Ammon's horn (tissue), 1 donor: ENCODE measurements around the gene ANKLE2.
A peak's percentile ranks its signal among the peaks of the same experiment; 100 is the strongest.
"Not testable (repeated sequence)": the region's sequence is repeated elsewhere in the genome, so short reads cannot be mapped to it uniquely, and the experiment has no call there.

Experiments
- DNase-seq: peaks from one replicate; pipeline ENCODE4 v3.0.0-alpha.2; 2016; ENCODE audit warnings: low spot score

The ANKLE2 gene

DNA sequence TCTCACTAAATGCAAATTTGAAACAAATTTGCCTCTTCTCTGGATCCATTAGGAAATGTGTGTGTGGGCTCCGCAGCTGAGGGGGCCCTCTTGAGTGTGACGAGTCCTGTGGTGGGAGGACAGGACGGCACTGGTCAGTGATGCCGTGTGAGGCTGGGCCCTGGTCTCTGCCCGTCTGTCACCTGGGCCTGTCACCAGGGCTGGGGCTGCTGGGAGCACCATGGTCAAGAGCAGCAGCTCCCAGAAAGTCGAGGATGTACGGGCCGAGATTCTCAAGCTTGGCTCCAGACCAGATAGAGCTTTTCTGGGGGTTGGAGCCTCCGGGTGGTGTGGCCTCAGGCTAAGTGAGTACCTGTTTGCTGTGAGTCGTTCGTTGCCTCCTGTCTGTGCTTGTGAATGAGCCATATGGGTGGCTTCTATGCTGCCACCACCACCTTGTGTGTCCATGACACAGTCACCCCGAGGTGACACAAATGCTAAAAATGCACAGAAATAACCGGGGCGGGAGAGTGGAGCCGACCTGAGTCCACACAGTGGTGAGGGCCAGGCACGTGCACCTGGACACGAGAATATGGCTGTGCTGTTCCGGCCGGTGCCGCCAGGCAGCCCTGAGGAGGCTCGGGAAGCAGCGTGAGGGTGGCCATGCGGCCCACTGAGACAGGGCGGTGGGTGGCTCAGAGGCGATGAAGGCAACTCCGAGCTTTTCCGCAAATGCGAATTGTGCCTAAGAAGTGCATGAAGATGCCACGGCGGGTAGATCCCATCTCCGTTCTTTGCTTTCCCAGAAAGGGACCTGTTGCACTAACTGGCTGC is 42.3 kb downstream of the ANKLE2 start:
- DNase-seq = no peak

DNA sequence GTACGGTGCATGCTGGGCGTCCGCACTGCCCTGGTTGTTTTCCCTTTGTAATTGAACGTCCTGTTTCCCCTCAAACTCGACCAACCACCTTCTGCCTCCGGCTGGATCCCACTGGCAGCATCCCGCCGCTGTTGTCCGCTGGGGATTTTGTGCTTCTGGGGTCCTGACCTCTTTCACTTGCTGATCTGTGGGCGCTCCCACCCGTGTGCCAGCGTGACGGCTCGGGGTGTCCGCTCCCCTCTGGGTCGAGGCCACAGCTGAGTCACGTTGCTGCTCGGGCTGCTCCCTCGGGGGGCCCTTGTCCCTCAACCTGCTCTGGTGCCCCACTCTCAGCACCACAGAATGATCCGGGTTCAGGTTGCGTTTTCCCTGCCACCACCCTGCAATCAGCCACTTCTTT is 43.0 kb downstream of the ANKLE2 start:
- no peak for DNase-seq

GRCh38 chr12:132717531-132718387 is 43.9 kb downstream of the ANKLE2 start:
- DNase-seq = no peak

DNA sequence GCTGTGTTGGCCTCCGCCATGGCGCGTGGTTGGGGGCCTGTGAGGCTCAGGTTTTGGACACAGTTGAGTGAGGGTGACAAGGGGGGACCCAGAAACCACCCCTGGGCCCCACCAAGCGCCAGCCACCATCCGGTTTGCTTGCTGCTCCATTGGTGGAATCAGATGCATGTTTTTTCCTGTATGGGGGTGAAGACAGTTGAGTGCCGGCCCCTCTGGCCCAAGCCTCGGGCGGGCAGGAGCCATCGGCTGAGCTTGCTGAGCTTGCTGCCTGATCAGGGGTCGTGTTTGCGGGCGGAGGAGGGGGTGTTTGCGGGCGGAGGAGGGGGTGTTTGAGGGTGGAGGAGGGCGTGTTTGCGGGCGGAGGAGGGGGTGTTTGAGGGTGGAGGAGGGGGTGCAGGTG is 44.6 kb downstream of the ANKLE2 start:
- DNase-seq = no peak

DNA sequence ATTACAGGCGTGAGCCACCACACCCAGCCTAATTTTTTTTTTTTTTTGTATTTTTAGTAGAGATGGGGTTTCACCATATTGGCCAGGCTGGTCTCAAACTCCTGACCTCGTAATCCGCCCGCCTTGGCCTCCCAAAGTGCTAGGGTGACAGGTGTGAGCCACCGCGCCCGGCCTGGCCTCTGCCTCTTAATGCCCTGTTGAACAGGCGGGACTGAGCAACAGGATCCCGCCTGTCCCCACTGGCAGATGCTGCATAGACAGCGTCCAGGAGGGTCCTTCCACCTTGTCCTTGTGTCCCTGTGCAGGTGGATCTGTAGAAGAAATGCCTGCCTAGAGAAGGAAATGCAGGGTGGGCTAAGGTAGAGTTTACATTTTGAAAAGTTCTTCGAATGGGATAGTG is 45.3 kb downstream of the ANKLE2 start:
- DNase-seq = no peak

DNA sequence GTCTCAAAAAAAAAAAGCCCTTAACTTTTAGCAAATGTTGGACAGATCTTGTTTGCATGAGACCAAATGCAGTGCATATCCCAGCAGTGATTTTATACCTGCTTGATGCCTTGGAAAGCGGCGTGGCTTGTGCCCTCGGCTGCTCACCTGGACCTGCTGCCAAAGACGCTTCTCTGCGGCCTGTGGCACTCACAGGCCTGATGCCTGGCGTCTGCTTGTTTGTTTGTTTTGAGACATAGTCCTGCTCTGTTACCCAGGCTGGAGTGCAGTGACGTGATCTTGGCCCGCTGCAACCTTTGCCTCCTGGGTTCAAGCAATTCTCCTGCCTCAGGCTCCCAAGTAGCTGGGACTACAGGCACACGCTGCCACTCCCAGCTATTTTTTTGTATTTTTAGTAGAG is 45.8 kb downstream of the ANKLE2 start:
- DNase-seq = no peak

GRCh38 chr12:132713123-132713522 is 48.5 kb downstream of the ANKLE2 start:
- DNase-seq = no peak

DNA sequence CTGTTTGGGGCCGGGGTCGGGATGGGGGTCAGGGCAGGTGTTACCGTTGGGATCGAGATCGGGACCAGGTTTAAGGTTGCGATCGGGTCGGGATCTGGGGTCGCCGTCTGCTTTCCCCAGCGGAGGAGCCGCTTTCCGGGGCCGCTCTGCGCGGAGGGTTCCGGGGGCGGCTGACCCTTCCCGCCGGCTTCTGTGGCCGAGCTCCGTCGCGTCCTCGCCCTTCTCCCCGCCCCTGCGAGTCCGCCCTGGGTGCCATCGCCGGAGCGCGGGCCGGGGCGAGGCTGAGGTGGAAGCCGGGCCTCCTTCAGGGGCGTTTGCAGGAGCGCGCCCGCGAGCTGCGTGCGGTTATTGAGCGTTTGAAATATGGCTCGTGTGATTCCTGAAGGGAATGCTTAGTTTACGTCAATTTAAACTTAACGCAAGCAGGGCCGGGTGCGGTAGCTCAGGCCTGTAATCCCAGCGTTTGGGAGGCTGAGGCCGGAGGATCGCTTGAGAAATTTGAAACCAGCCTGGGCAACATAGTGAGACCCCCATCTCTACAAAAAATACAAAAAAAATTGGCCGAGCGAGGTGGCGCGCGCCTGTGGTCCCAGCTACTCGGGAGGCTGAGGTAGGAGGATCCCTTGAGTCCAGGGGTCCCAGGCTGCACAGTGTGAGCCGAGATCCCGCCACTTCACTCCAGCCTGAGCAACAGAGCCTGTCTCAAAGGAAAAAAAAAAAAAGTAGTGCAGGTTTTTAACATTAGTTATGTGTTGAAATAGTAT is 50.4 kb downstream of the ANKLE2 start:
- DNase-seq = no peak

DNA sequence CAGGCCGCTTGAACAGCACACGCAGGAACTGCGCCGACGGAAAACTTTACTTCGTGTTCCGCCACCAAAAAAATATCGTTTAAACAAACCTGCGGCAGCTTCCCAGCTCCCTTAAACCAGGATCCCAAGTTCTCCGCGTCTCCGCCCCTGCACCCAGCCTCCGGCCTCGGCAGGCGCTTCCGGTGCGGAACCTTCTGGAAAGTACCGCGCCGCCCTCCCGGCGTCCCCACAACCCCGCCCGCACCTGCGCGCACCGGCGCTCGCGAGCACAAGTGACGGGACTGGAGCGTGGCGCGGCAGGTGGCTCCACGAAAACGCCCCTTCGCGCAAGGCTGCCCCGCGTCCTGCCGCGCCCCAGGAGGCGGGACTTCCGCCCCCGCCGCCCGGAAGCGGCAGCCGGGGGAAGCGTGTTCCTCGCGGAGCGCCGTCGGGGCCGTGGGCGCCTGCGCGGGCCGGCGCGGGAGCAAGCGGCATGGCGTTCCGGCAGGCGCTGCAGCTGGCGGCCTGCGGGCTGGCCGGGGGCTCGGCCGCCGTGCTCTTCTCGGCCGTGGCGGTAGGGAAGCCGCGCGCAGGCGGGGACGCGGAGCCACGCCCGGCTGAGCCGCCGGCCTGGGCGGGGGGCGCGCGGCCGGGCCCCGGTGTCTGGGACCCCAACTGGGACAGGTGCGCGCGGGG is 51.1 kb downstream of the ANKLE2 start, which contains the start of gene PGAM5:
TSS of gene PGAM5 (plus strand) at position 438 of the 675 bp plus-strand sequence. CDS start at position 473, 35 bp downstream.
- peak; percentile 75 for DNase-seq

- DNase-seq = no peak
Observed at GRCh38 chr12:132710043-132710404, 51.6 kb downstream of the ANKLE2 start.

DNA sequence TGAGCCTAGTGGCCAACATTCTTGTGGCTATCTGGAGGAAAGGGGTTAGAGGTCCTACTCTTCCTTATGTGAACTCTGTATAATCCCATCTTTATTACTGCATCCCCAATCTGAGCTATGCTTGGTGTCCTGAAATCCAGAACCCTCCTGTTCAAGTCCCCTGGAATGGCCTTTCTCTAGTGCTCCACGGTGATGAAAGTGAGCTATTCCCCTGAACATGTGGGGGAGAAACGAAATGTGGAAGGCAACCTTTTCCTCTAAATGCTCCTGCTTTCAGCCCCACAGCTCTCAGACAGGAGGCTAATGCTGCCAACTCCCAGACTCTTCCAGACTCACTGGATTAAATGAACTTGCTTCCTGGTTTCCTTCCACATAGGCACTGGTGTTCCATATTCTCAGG is 53.5 kb downstream of the ANKLE2 start:
- DNase-seq = no peak

GRCh38 chr12:132707241-132707640 is 54.4 kb downstream of the ANKLE2 start:
- no peak for DNase-seq

GRCh38 chr12:132703641-132704040 is 58.0 kb downstream of the ANKLE2 start:
- no peak for DNase-seq

- no peak for DNase-seq
Observed at GRCh38 chr12:132702640-132703039, 59.0 kb downstream of the ANKLE2 start.

- no peak for DNase-seq
Observed at GRCh38 chr12:132700212-132700822, 61.3 kb downstream of the ANKLE2 start.

DNA sequence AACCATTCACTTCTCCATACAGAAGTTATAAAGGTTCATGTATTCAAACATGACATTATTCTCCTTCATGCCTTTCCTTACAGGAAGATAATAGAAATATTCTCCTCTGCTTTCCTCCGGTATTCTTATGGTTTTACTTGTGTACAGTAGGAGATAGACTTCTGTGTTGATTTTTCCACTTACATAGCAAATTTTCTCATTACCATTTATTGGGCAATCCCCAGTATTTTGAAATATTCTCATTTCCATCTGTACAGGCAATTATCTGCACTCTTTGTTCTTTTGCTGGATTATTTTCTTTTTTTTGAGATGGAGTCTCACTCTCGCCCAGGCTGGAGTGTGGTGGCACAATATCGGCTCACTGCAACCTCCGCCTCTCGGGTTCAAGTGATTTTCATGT is 63.3 kb downstream of the ANKLE2 start:
- no peak for DNase-seq

DNA sequence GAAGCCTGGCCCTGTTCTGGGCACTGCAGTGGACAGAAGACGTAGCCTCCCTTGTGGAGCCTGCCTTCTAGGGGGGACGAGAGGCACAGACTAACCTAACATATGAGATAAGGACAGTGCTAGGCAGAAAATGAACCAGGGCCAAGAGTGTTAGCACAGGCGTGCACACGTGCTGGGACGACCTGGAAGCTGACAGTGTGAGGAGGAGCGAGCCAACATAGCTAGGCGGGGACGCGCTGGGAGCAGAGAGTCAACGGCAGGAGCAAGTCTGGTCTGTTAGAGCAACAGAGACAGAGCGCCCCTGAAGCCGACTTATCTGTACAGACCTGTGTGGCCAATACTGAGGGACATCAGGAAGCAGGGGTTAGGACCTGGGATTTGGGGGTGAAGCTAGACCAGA is 66.2 kb downstream of the ANKLE2 start:
- no peak for DNase-seq

DNA sequence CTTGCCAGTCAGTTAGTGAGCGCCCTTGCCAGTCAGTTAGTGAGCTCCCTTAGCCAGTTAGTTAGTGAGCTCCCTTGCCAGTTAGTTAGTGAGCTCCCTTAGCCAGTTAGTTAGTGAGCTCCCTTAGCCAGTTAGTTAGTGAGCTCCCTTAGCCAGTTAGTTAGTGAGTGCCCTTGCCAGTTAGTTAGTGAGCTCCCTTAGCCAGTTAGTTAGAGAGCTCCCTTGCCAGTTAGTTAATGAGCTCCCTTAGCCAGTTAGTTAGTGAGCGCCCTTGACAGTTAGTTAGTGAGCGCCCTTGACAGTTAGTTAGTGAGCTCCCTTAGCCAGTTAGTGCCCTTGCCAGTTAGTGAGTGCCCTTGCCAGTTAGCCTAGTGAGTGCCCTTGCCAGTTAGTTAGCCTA is 66.7 kb downstream of the ANKLE2 start:
- not testable (repeated sequence) for DNase-seq

DNA sequence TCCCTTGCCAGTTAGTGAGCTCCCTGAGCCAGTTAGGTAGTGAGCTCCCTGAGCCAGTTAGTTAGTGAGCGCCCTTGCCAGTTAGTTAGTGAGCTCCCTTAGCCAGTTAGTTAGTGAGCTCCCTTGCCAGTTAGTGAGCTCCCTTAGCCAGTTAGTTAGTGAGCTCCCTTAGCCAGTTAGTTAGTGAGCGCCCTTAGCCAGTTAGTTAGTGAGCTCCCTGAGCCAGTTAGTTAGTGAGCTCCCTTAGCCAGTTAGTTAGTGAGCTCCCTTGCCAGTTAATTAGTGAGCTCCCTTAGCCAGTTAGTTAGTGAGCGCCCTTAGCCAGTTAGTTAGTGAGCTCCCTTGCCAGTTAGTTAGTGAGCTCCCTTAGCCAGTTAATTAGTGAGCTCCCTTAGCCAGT is 69.6 kb downstream of the ANKLE2 start:
- not testable (repeated sequence) for DNase-seq

DNA sequence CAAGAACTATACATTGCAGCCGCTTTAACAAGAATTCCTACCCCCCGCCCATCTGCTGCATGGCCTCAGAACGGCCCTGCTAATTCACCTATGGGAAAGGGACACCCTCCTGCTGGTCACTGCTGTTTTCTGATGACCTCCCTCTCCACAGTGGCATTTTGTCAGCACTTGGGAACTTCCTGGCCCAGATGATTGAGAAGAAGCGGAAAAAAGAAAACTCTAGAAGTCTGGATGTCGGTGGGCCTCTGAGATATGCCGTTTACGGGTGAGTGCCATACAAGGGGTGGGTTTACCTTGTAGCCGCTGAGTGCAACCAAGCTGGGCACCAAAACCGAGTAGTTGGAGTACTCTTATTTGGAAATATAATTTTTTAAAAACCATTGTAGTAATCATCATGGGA is 71.5 kb downstream of the ANKLE2 start:
- DNase-seq = no peak

GRCh38 chr12:132689227-132689626 is 72.4 kb downstream of the ANKLE2 start:
- no peak for DNase-seq
